ENCODE data around the gene TUBA3E.

DNA sequence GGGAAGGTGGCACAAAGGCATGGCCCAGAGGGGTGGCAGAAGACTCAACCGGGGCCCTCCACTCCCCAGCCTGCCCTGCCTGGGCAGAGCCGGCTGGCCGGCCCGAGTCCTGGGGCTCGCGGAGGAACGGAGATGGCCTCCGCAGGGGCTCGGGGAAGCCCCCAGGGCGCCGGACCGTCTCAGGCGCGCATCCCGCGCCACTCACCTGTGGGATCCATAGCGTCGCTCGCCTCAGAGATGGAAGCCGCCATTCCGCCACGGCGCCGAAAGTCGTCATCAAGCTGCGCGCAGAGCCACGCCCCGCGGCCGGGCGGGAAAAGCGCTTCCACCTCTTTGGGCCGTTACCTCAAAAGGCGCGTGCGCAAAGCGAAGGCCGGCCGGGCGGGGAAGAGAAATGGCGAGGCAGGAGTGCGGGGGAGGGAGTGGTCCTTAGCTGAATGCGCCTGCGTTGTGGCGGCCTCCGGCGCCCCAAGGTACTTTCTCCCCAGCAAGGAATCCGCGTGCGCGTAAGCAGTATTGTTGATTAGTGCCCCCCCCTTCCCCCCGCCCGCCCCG lies 16.8 kb downstream of the TUBA3E start, which contains the start of gene SMPD4:
- TF ChIP-seq POLR2AphosphoS5 (IDR thresholded peaks at IDR 0.05) (peak; percentile 64 to 88), CTCF (IDR thresholded peaks at IDR 0.05) (no peak), POLR2A (IDR thresholded peaks at IDR 0.05) (peak in 3 of 4 donors; percentile 16 to 62 (median 52)), EP300 (IDR thresholded peaks at IDR 0.05) (peak in 1 of 4 donors; percentile 25)
